Smooth muscle cell (in vitro differentiated cells): ENCODE measurements around the gene NPRL2. TPM values are rescaled to one million over a fixed set of nuclear protein-coding genes. Genes with fewer than 3 reads are reported as not detected.

Source experiments
- DNase-seq: peaks from one replicate; lab custom pipeline; 2025; ENCODE audit not compliant: unreplicated experiment; lab: John Stamatoyannopoulos, UW
- H2AFZ ChIP-seq: fragments of 200-600 bp; sonication (generic); 2 replicates; pipeline ENCODE4 v1.6.0; 2016; ENCODE audit warnings: antibody characterized with exemption, low read depth, mild to moderate bottlenecking
- H3F3A ChIP-seq: fragments of 200-600 bp; sonication (generic); 2 replicates; pipeline ENCODE4 v1.6.0; 2017; ENCODE audit warnings: antibody characterized with exemption, low read depth
- H3K27ac ChIP-seq: fragments of 200-600 bp; sonication (generic); 2 replicates; pipeline ENCODE4 v1.5.1; 2016; ENCODE audit warnings: low read depth, mild to moderate bottlenecking
- H3K27me3 ChIP-seq: fragments of 200-600 bp; sonication (generic); 2 replicates; pipeline ENCODE4 v1.6.1; 2016; ENCODE audit warnings: low read depth, mild to moderate bottlenecking
- H3K36me3 ChIP-seq: fragments of 200-600 bp; sonication (generic); 2 replicates; pipeline ENCODE4 v1.5.1; 2016; ENCODE audit warnings: low read depth
- H3K4me1 ChIP-seq: fragments of 200-600 bp; sonication (generic); 2 replicates; pipeline ENCODE4 v1.5.1; 2016; ENCODE audit warnings: low read depth
- H3K4me2 ChIP-seq: fragments of 200-600 bp; sonication (generic); 2 replicates; pipeline ENCODE4 v1.6.0; 2016; ENCODE audit warnings: mild to moderate bottlenecking
- H3K4me3 ChIP-seq: fragments of 200-600 bp; sonication (generic); 2 replicates; pipeline ENCODE4 v1.5.1; 2016; ENCODE audit warnings: mild to moderate bottlenecking
- H3K79me2 ChIP-seq: fragments of 200-600 bp; sonication (generic); 2 replicates; pipeline ENCODE4 v1.6.0; 2016; ENCODE audit warnings: low read depth, mild to moderate bottlenecking
- H3K9ac ChIP-seq: fragments of 200-600 bp; sonication (generic); 2 replicates; pipeline ENCODE4 v1.6.0; 2016; ENCODE audit warnings: low read depth
- H3K9me3 ChIP-seq: fragments of 200-600 bp; sonication (generic); replicated peaks from 2 replicates; pipeline ENCODE4 v1.5.1; 2016; ENCODE audit warnings: low read depth
- H4K20me1 ChIP-seq: fragments of 200-600 bp; sonication (generic); 2 replicates; pipeline ENCODE4 v1.6.0; 2016; ENCODE audit warnings: low read depth
- CTCF ChIP-seq: fragments of 200-600 bp; sonication (generic); IDR thresholded peaks from 2 replicates; pipeline ENCODE4 v1.5.1; 2017; ENCODE audit warnings: borderline replicate concordance, mild to moderate bottlenecking, antibody characterized with exemption; ENCODE audit not compliant: insufficient read depth, poor library complexity, severe bottlenecking
- WGBS: methylation state at CpG from one replicate; pipeline ENCODE4 v1.1.7; 2016; ENCODE audit warnings: low lambda C conversion rate; 5-methylcytosine and 5-hydroxymethylcytosine counted together
- polyA plus RNA-seq: library from polyadenylated mRNA; unstranded; fragments of >200 nt; fragmentation: Nextera tagmentation; extraction: Ambion mirVana; gene quantifications from 2 replicates; pipeline ENCODE4 v1.2.1, GENCODE V29; 2016
- total RNA-seq: library from RNA; depleted of rRNA; stranded (reverse); fragments of >200 nt; gene quantifications from 2 replicates; pipeline ENCODE4 v1.2.3, GENCODE V29; 2014

Gene NPRL2
- total and polyA plus RNA-seq, 2 experiments from 2014 or later = 25.1 to 29.3 TPM

GRCh38 chr3:50356553-50356952, 6.0 kb upstream of the NPRL2 start:
- TF ChIP-seq CTCF = no peak
- Histone ChIP-seq H3K79me2 (peaks cover 44% of the 10 kb centered on the region), H3K9ac (no peak overlapping the region), H3K4me1 (peaks cover 25% of the 10 kb centered on the region), H3K27ac (no peak overlapping the region), H3K4me3 (peak overlapping the region; percentile 64), H2AFZ (no peak overlapping the region), H3F3A (no peaks in the 10 kb centered on the region), H3K4me2 (peak overlapping the region; percentile 92), H3K9me3 (no peaks in the 10 kb centered on the region), H3K36me3 (no peaks in the 10 kb centered on the region), H3K27me3 (no peaks in the 10 kb centered on the region), H4K20me1 (peaks cover 41% of the 10 kb centered on the region)
- WGBS = 92% methylated on average over 5 of the region's 5 CpGs
- no peak for DNase-seq

GRCh38 chr3:50355829-50356552, 5.4 kb upstream of the NPRL2 start:
- no peak for DNase-seq
- no peak overlapping the region for H2AFZ ChIP-seq
- H3K27ac ChIP-seq = no peak overlapping the region
- H3K79me2 ChIP-seq = peaks cover 48% of the 10 kb centered on the region
- peaks cover 29% of the 10 kb centered on the region for H3K4me1 ChIP-seq
- peak overlapping the region; percentile 92 for H3K4me2 ChIP-seq
- peak overlapping the region; percentile 64 for H3K4me3 ChIP-seq
- 90% methylated on average over 5 of the region's 5 CpGs for WGBS
- H3K27me3 ChIP-seq = no peaks in the 10 kb centered on the region
- no peaks in the 10 kb centered on the region for H3K36me3 ChIP-seq
- no peak overlapping the region for H3K9ac ChIP-seq
- peaks cover 41% of the 10 kb centered on the region for H4K20me1 ChIP-seq
- no peaks in the 10 kb centered on the region for H3K9me3 ChIP-seq
- no peaks in the 10 kb centered on the region for H3F3A ChIP-seq
- no peak for TF ChIP-seq CTCF

GRCh38 chr3:50354850-50355249, 4.3 kb upstream of the NPRL2 start:
- Histone ChIP-seq H3K4me3 (no peak overlapping the region), H3K4me2 (no peak overlapping the region), H3K27me3 (no peaks in the 10 kb centered on the region), H3K79me2 (peaks cover 52% of the 10 kb centered on the region), H3K9ac (no peak overlapping the region), H3K4me1 (peaks cover 35% of the 10 kb centered on the region), H4K20me1 (peaks cover 41% of the 10 kb centered on the region), H3K36me3 (no peaks in the 10 kb centered on the region), H3F3A (no peaks in the 10 kb centered on the region), H3K27ac (no peak overlapping the region), H3K9me3 (no peaks in the 10 kb centered on the region), H2AFZ (no peak overlapping the region)
- no peak for DNase-seq
- WGBS = 94% methylated on average over 7 of the region's 7 CpGs
- no peak for TF ChIP-seq CTCF

- WGBS = 95% methylated on average over 5 of the region's 5 CpGs
- no peak for DNase-seq
- peaks cover 41% of the 10 kb centered on the region for H4K20me1 ChIP-seq
Observed at GRCh38 chr3:50354186-50354764, 3.7 kb upstream of the NPRL2 start.

More at GRCh38 chr3:50354186-50354764, 3.7 kb upstream of the NPRL2 start:
- no peak for TF ChIP-seq CTCF
- Histone ChIP-seq H2AFZ (no peak overlapping the region), H3K4me2 (no peak overlapping the region), H3K36me3 (no peaks in the 10 kb centered on the region), H3K9me3 (no peaks in the 10 kb centered on the region), H3K4me1 (peaks cover 38% of the 10 kb centered on the region), H3K4me3 (no peak overlapping the region), H3K79me2 (peaks cover 57% of the 10 kb centered on the region), H3K27me3 (no peaks in the 10 kb centered on the region), H3K9ac (no peak overlapping the region), H3F3A (no peaks in the 10 kb centered on the region), H3K27ac (no peak overlapping the region)
